ENCODE data around the gene CCDC149.

Gene CCDC149

DNA sequence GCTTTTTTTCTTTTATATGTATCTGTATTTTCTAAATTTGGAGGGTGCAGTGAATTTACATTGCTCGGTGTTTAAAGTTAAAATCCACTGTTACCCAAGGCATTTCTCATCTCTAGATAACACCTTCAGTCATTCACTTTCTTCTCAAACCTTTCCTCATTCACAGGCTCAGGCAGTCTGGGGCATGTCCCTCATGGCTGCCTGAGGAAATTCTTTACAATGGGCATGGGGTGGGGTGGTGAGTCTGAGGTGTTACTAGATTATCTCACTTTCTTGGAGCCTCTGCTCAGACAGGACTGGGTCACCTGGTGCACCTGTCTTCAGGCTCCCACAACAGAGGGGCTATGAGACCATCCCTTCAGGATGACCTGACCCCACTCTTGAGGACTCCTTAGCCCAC lies 17.4 kb downstream of the CCDC149 start:
- Histone ChIP-seq H3K27ac (ENCODE audit: low read depth, low read length) (no peak overlapping the region), H3K9ac (ENCODE audit: low read depth in 1 of 2, low read length in 2 of 2) (no peak overlapping the region), H3K4me3 (ENCODE audit: low read depth in 1 of 2, low read length in 2 of 2) (no peak overlapping the region), H3K4me1 (ENCODE audit: control insufficient read depth in 1 of 2, insufficient read depth in 2 of 2, low read length in 2 of 2) (no peaks in the 10 kb centered on the region), H3K9me3 (ENCODE audit: control insufficient read depth in 1 of 2, low read length in 2 of 2) (no peaks in the 10 kb centered on the region), H3K36me3 (ENCODE audit: control insufficient read depth in 1 of 2, insufficient read depth in 2 of 2, low read length in 2 of 2) (no peaks in the 10 kb centered on the region), H3K27me3 (ENCODE audit: control insufficient read depth in 1 of 2, insufficient read depth in 2 of 2, low read length in 2 of 2) (no peaks in the 10 kb centered on the region)

DNA sequence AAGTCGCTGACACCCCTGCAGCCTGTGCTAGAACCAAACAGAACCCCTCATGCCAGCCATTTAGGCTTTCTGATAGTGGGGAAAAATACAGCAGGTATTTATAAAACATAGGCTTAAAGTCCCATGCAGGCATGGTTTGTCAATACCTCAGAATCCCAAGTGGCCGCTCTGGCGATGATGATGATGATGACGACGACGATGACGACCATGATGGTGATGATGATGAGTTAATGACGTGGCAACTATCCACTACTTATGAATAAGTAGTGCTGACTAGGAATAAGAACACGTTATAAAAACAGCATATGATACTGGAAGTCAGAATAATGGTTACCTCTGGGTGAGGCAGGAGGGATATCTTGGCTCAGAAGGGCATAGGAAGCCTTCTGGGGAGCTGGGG lies 18.0 kb downstream of the CCDC149 start:
- H3K9ac ChIP-seq (ENCODE audit: low read depth in 1 of 2, low read length in 2 of 2) = no peak overlapping the region
- no peak overlapping the region for H3K27ac ChIP-seq (ENCODE audit: low read depth, low read length)
- H3K36me3 ChIP-seq (ENCODE audit: control insufficient read depth in 1 of 2, insufficient read depth in 2 of 2, low read length in 2 of 2) = no peaks in the 10 kb centered on the region
- no peaks in the 10 kb centered on the region for H3K27me3 ChIP-seq (ENCODE audit: control insufficient read depth in 1 of 2, insufficient read depth in 2 of 2, low read length in 2 of 2)
- no peaks in the 10 kb centered on the region for H3K9me3 ChIP-seq (ENCODE audit: control insufficient read depth in 1 of 2, low read length in 2 of 2)
- no peaks in the 10 kb centered on the region for H3K4me1 ChIP-seq (ENCODE audit: control insufficient read depth in 1 of 2, insufficient read depth in 2 of 2, low read length in 2 of 2)
- H3K4me3 ChIP-seq (ENCODE audit: low read depth in 1 of 2, low read length in 2 of 2) = no peak overlapping the region

DNA sequence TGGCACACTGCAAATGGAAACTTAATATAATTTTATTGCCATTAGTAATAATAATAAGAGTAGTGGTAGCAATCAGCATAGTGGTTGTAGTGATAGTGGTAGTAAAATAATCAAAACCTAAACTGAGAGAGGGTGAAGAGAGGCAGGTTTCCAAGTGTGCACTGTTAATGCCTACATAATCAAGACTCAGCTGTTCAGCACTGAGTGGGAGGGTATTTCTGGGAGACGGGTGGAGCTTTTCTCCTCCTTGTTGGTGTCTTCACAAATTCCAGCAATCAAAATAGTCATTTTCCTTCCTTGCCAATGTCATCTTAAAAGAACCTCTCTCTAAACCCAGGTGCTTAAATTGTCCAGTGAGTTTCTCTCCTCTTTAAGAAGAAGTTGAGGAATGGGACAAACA lies 18.6 kb downstream of the CCDC149 start:
- no peak overlapping the region for H3K4me3 ChIP-seq (ENCODE audit: low read depth in 1 of 2, low read length in 2 of 2)
- H3K27me3 ChIP-seq (ENCODE audit: control insufficient read depth in 1 of 2, insufficient read depth in 2 of 2, low read length in 2 of 2) = no peaks in the 10 kb centered on the region
- no peaks in the 10 kb centered on the region for H3K36me3 ChIP-seq (ENCODE audit: control insufficient read depth in 1 of 2, insufficient read depth in 2 of 2, low read length in 2 of 2)
- no peaks in the 10 kb centered on the region for H3K9me3 ChIP-seq (ENCODE audit: control insufficient read depth in 1 of 2, low read length in 2 of 2)
- no peak overlapping the region for H3K27ac ChIP-seq (ENCODE audit: low read depth, low read length)
- no peaks in the 10 kb centered on the region for H3K4me1 ChIP-seq (ENCODE audit: control insufficient read depth in 1 of 2, insufficient read depth in 2 of 2, low read length in 2 of 2)
- no peak overlapping the region for H3K9ac ChIP-seq (ENCODE audit: low read depth in 1 of 2, low read length in 2 of 2)

DNA sequence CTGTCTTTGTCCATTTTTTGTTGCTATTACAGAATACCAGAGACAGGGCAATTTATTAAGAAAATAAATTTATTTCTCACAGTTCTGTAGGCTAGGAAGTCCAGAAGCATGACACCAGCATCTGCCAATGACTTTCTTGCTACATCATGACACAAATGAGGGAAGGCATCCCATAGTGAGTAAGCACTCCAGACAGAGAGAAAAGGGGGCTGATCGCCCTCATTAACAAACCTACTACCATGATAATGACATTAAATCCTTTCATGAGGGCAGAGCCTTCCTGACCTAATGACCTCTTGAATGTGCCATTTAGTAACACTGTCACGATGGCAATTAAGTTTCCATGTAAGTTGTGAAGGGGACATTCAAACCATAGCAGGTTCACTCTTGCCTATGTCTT lies 20.1 kb downstream of the CCDC149 start:
- no peaks in the 10 kb centered on the region for H3K4me1 ChIP-seq (ENCODE audit: control insufficient read depth in 1 of 2, insufficient read depth in 2 of 2, low read length in 2 of 2)
- H3K4me3 ChIP-seq (ENCODE audit: low read depth in 1 of 2, low read length in 2 of 2) = no peak overlapping the region
- H3K9ac ChIP-seq (ENCODE audit: low read depth in 1 of 2, low read length in 2 of 2) = no peak overlapping the region
- H3K27ac ChIP-seq (ENCODE audit: low read depth, low read length) = no peak overlapping the region
- H3K27me3 ChIP-seq (ENCODE audit: control insufficient read depth in 1 of 2, insufficient read depth in 2 of 2, low read length in 2 of 2) = no peaks in the 10 kb centered on the region
- H3K36me3 ChIP-seq (ENCODE audit: control insufficient read depth in 1 of 2, insufficient read depth in 2 of 2, low read length in 2 of 2) = no peaks in the 10 kb centered on the region
- no peaks in the 10 kb centered on the region for H3K9me3 ChIP-seq (ENCODE audit: control insufficient read depth in 1 of 2, low read length in 2 of 2)

DNA sequence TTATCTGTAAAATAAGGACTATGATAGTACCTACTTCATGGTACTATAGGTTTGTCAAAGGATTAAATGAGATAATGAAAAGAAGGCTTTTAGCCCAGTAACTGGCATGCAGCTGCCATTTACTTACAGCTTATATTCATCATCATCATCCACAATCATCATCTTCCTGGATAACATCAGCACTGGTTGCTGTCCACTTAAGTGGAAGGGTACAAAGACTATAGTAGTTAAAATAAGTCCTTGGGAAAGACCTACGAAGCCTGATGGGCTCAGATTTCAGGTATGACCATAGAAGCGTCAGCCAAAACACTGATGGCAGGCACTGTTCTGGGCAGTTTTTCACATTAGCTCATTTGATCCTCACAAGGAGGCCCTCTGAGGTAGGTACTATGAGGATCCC lies 20.6 kb downstream of the CCDC149 start:
- no peak overlapping the region for H3K27ac ChIP-seq (ENCODE audit: low read depth, low read length)
- no peaks in the 10 kb centered on the region for H3K4me1 ChIP-seq (ENCODE audit: control insufficient read depth in 1 of 2, insufficient read depth in 2 of 2, low read length in 2 of 2)
- no peaks in the 10 kb centered on the region for H3K27me3 ChIP-seq (ENCODE audit: control insufficient read depth in 1 of 2, insufficient read depth in 2 of 2, low read length in 2 of 2)
- H3K9me3 ChIP-seq (ENCODE audit: control insufficient read depth in 1 of 2, low read length in 2 of 2) = no peaks in the 10 kb centered on the region
- H3K4me3 ChIP-seq (ENCODE audit: low read depth in 1 of 2, low read length in 2 of 2) = no peak overlapping the region
- H3K9ac ChIP-seq (ENCODE audit: low read depth in 1 of 2, low read length in 2 of 2) = no peak overlapping the region
- H3K36me3 ChIP-seq (ENCODE audit: control insufficient read depth in 1 of 2, insufficient read depth in 2 of 2, low read length in 2 of 2) = no peaks in the 10 kb centered on the region

DNA sequence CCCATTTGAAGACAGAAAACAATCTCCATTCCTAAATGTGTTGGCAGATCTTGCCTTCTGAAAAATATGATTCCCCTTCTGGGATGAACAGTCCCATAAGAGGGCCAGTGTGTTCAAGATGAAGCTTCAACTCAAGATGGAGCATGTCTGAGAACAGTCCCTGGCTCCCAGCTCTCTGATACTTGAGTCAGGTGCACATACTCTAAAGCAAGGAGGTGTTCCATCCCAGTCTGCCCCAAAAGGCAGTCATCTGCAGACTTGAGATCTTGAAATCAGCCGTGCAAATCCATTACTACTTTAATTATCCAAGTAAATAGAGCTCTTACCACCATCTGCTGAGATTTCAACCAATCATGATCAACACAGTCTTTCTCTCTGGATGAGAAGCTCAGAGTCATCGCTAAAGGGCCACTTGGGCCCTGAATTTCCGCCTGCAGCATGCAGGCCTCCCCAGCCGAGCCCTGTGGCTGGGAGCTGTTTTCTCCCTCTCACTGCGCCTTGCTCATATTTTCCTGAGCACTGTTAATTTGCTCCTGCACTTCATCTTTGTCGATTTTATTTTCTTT lies 22.2 kb downstream of the CCDC149 start:
- H3K36me3 ChIP-seq (ENCODE audit: control insufficient read depth in 1 of 2, insufficient read depth in 2 of 2, low read length in 2 of 2) = no peaks in the 10 kb centered on the region
- H3K4me3 ChIP-seq (ENCODE audit: low read depth in 1 of 2, low read length in 2 of 2) = no peak overlapping the region
- no peaks in the 10 kb centered on the region for H3K27me3 ChIP-seq (ENCODE audit: control insufficient read depth in 1 of 2, insufficient read depth in 2 of 2, low read length in 2 of 2)
- H3K9ac ChIP-seq (ENCODE audit: low read depth in 1 of 2, low read length in 2 of 2) = no peak overlapping the region
- H3K9me3 ChIP-seq (ENCODE audit: control insufficient read depth in 1 of 2, low read length in 2 of 2) = no peaks in the 10 kb centered on the region
- H3K27ac ChIP-seq (ENCODE audit: low read depth, low read length) = no peak overlapping the region
- no peaks in the 10 kb centered on the region for H3K4me1 ChIP-seq (ENCODE audit: control insufficient read depth in 1 of 2, insufficient read depth in 2 of 2, low read length in 2 of 2)

DNA sequence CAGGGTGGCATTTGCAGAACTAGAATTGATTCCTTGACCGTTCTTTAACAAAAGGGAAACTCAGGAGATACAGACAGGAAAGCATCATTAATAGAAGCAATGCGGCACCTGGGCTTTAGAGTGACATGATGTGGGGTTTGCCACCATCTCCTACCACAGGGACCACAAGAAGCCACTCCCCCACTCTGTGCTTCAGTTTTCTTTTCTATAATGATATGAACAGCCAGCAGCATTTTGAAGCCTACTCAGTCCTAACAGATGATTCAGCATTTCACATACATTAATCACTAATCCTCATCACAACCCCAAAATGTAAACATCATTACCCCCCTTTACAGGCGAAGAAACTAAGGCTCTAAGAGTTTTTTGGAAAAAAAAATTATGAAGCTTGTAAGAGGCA lies 22.9 kb downstream of the CCDC149 start:
- Histone ChIP-seq H3K36me3 (ENCODE audit: control insufficient read depth in 1 of 2, insufficient read depth in 2 of 2, low read length in 2 of 2) (peaks cover 0 to 5% of the 10 kb centered on the region in 2 donors), H3K4me3 (ENCODE audit: low read depth in 1 of 2, low read length in 2 of 2) (no peak overlapping the region), H3K27ac (ENCODE audit: low read depth, low read length) (no peak overlapping the region), H3K4me1 (ENCODE audit: control insufficient read depth in 1 of 2, insufficient read depth in 2 of 2, low read length in 2 of 2) (no peaks in the 10 kb centered on the region), H3K9me3 (ENCODE audit: control insufficient read depth in 1 of 2, low read length in 2 of 2) (no peaks in the 10 kb centered on the region), H3K9ac (ENCODE audit: low read depth in 1 of 2, low read length in 2 of 2) (no peak overlapping the region), H3K27me3 (ENCODE audit: control insufficient read depth in 1 of 2, insufficient read depth in 2 of 2, low read length in 2 of 2) (no peaks in the 10 kb centered on the region)

DNA sequence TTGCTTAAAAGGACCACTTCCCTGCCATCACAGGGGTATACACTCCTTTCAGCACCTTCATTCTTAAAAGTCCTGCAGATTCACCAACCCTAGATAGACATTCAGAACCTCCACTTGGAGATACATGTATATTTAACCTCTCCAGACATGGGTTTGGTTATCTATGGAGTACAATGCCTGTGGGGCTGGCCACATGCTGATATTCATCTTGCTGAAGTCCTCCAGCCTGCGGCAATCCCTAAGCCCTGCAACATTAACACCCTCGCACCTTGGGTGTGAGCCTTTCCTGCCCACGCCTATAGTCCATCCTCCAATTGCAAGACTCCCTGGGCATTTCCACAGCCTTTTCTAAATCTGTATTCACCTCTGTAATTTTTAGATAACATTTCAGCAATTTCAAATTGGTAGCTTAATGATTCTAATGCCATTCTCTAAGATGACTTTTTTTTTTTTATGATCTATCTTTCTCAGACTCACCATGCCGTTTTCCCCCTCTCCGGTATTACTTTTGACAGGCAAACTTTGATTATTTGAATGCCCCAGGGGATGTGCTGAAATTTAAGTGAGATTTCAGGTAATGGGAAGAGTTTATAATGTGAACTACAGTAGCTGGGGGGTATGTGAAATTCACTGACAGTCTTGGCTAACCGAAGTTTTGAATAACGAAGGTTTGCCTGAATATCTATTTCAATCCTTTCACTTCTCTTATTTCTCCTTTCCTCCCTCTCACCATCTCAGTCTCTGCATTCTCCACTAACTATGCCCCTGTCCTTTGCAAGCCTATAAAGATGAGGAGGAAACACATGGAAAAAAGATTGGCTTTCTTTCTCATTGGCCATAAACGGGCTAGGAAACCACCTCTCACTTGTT lies 24.1 kb downstream of the CCDC149 start:
- Histone ChIP-seq H3K9me3 (ENCODE audit: control insufficient read depth in 1 of 2, low read length in 2 of 2) (no peaks in the 10 kb centered on the region), H3K9ac (ENCODE audit: low read depth in 1 of 2, low read length in 2 of 2) (no peak overlapping the region), H3K36me3 (ENCODE audit: control insufficient read depth in 1 of 2, insufficient read depth in 2 of 2, low read length in 2 of 2) (peaks cover 0 to 6% of the 10 kb centered on the region in 2 donors), H3K27ac (ENCODE audit: low read depth, low read length) (no peak overlapping the region), H3K27me3 (ENCODE audit: control insufficient read depth in 1 of 2, insufficient read depth in 2 of 2, low read length in 2 of 2) (no peaks in the 10 kb centered on the region), H3K4me3 (ENCODE audit: low read depth in 1 of 2, low read length in 2 of 2) (no peak overlapping the region), H3K4me1 (ENCODE audit: control insufficient read depth in 1 of 2, insufficient read depth in 2 of 2, low read length in 2 of 2) (no peaks in the 10 kb centered on the region)

DNA sequence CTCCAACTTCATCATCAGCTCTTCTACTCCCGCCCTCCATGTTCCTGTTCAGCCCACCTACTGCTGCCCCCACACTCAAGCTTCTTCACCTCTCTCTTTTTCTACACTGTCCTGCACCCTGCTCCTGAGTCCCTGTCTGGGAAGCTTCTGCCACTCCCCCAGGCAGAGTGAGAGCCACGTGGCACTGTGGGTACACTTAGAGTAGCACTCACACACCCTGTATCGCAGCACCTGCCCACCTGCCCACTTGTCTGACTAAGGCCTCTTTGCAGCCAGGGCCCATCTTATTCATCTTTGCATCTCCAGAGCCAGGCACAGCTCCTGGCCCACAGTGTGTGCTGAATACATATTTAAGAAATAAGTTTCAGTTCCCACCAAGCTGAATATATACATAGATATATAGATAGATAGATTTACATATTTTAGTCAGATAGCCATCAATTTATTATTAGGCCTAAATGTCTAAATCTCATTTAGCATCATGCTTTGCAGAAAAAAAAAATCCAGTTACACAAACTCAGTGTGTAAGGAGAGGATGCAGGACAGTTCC lies 24.9 kb downstream of the CCDC149 start:
- H3K27me3 ChIP-seq (ENCODE audit: control insufficient read depth in 1 of 2, insufficient read depth in 2 of 2, low read length in 2 of 2) = no peaks in the 10 kb centered on the region

DNA sequence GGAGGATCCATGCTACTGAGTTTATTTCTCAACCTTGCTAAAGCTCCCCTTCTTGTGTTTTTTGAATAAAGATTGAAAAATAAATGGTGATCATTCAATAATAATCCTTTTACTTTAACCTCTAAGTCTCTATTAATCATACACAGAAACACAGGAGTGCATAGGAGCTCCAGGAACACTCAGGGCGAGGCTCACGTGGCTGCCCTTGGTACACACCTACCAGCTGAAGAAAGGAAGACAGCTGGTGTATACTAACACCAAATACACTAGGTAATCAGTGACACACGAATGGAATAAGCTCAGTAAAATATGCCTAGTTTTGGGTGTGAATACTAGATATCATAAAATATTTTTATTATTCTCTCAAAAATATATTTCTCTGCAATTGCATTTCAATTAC lies 26.2 kb downstream of the CCDC149 start:
- Histone ChIP-seq H3K9me3 (ENCODE audit: control insufficient read depth in 1 of 2, low read length in 2 of 2) (no peaks in the 10 kb centered on the region), H3K9ac (ENCODE audit: low read depth in 1 of 2, low read length in 2 of 2) (no peak overlapping the region), H3K27me3 (ENCODE audit: control insufficient read depth in 1 of 2, insufficient read depth in 2 of 2, low read length in 2 of 2) (no peaks in the 10 kb centered on the region), H3K4me1 (ENCODE audit: control insufficient read depth in 1 of 2, insufficient read depth in 2 of 2, low read length in 2 of 2) (no peaks in the 10 kb centered on the region), H3K4me3 (ENCODE audit: low read depth in 1 of 2, low read length in 2 of 2) (no peak overlapping the region), H3K36me3 (ENCODE audit: control insufficient read depth in 1 of 2, insufficient read depth in 2 of 2, low read length in 2 of 2) (peaks cover 0 to 6% of the 10 kb centered on the region in 2 donors), H3K27ac (ENCODE audit: low read depth, low read length) (no peak overlapping the region)

More for the DNA sequence above, 24.9 kb downstream of the CCDC149 start:
- H3K36me3 ChIP-seq (ENCODE audit: control insufficient read depth in 1 of 2, insufficient read depth in 2 of 2, low read length in 2 of 2) = peaks cover 0 to 6% of the 10 kb centered on the region in 2 donors
- no peaks in the 10 kb centered on the region for H3K9me3 ChIP-seq (ENCODE audit: control insufficient read depth in 1 of 2, low read length in 2 of 2)
- no peak overlapping the region for H3K9ac ChIP-seq (ENCODE audit: low read depth in 1 of 2, low read length in 2 of 2)
- H3K4me1 ChIP-seq (ENCODE audit: control insufficient read depth in 1 of 2, insufficient read depth in 2 of 2, low read length in 2 of 2) = no peaks in the 10 kb centered on the region
- no peak overlapping the region for H3K27ac ChIP-seq (ENCODE audit: low read depth, low read length)
- H3K4me3 ChIP-seq (ENCODE audit: low read depth in 1 of 2, low read length in 2 of 2) = no peak overlapping the region
